CD8-positive, alpha-beta memory T cell (primary cell): ENCODE results near the gene DNAH10. TPM values are rescaled to one million over a fixed set of nuclear protein-coding genes. Genes with fewer than 3 reads are reported as not detected.

Experiments used
- CTCF ChIA-PET: fragments of 350-600 bp; sonication (Branson Sonifier 250); formaldehyde crosslinking; loops from one replicate; lab custom pipeline; 2021; ENCODE audit warnings: antibody characterized with exemption; lab: Charles Lee
- POLR2A ChIA-PET: fragments of 350-600 bp; sonication (Branson Sonifier 250); formaldehyde crosslinking; loops from one replicate; lab custom pipeline; 2021; ENCODE audit warnings: antibody characterized with exemption; lab: Charles Lee
- DNase-seq, 5 donors: peaks; one replicate each; pipeline versions ENCODE4 v3.0.0 to v3.0.0-alpha.2; 2020 to 2022; ENCODE audit warnings: mixed read lengths in 1 of 5
- H3K27ac ChIP-seq: one replicate; pipeline ENCODE4 v1.7.0; 2013; ENCODE audit warnings: low read depth, mild to moderate bottlenecking, low read length, moderate library complexity
- H3K27me3 ChIP-seq: 2 replicates; pipeline ENCODE4 v1.7.0; 2013; ENCODE audit warnings: low read length, mild to moderate bottlenecking; ENCODE audit not compliant: insufficient read depth, poor library complexity, severe bottlenecking
- H3K36me3 ChIP-seq: 2 replicates; pipeline ENCODE4 v1.7.0; 2013; ENCODE audit warnings: mild to moderate bottlenecking, low read length, moderate library complexity; ENCODE audit not compliant: insufficient read depth
- H3K4me1 ChIP-seq: 2 replicates; pipeline ENCODE4 v1.7.0; 2013; ENCODE audit warnings: mild to moderate bottlenecking, low read length, moderate library complexity; ENCODE audit not compliant: insufficient read depth
- H3K4me3 ChIP-seq: 2 replicates; pipeline ENCODE4 v1.7.0; 2013; ENCODE audit warnings: mild to moderate bottlenecking, low read length
- H3K9me3 ChIP-seq: 2 replicates; pipeline ENCODE4 v1.7.0; 2013; ENCODE audit warnings: mild to moderate bottlenecking, low read length
- H3K27ac Mint-ChIP-seq, 8 donors: one replicate each; pipeline ENCODE4 v1.8.0; 2020 to 2021; ENCODE audit warnings: mixed read lengths in 8 of 8, mild to moderate bottlenecking in 6 of 8, inconsistent platforms in 3 of 8, moderate library complexity in 3 of 8
- H3K27me3 Mint-ChIP-seq, 2 donors: one replicate each; pipeline ENCODE4 v1.8.0; 2020 to 2021; ENCODE audit warnings: mixed read lengths in 2 of 2, mild to moderate bottlenecking in 1 of 2, moderate library complexity in 1 of 2
- H3K36me3 Mint-ChIP-seq, 3 donors: one replicate each; pipeline ENCODE4 v1.8.0; 2020 to 2021; ENCODE audit warnings: mixed read lengths in 3 of 3, inconsistent platforms in 1 of 3, mild to moderate bottlenecking in 1 of 3
- H3K4me1 Mint-ChIP-seq, 3 donors: one replicate each; pipeline ENCODE4 v1.8.0; 2020 to 2021; ENCODE audit warnings: mixed read lengths in 3 of 3, inconsistent platforms in 1 of 3, mild to moderate bottlenecking in 1 of 3
- H3K4me3 Mint-ChIP-seq, 7 donors: one replicate each; pipeline ENCODE4 v1.8.0; 2020 to 2021; ENCODE audit warnings: mixed read lengths in 7 of 7, mild to moderate bottlenecking in 6 of 7, moderate library complexity in 4 of 7, inconsistent platforms in 2 of 7
- H3K9me3 Mint-ChIP-seq, 5 donors: one replicate each; pipeline ENCODE4 v1.8.0; 2020 to 2022; ENCODE audit warnings: mixed read lengths in 5 of 5, mild to moderate bottlenecking in 3 of 5, moderate library complexity in 2 of 5, inconsistent platforms in 1 of 5
- polyA plus RNA-seq: library from polyadenylated mRNA; unstranded; fragments of 300-500 nt; fragmentation: Illumina TruSeq; gene quantifications from one replicate; pipeline ENCODE4 v1.2.3, GENCODE V29; 2021
- total RNA-seq, 2 experiments: library from RNA; stranded (reverse); gene quantifications; one replicate each; pipeline ENCODE4 v1.2.3, GENCODE V29; 2021

The DNAH10 gene
- total and polyA plus RNA-seq, 3 experiments from 2014 or later: 0.09 to 0.13 TPM; not detected in 1

DNA sequence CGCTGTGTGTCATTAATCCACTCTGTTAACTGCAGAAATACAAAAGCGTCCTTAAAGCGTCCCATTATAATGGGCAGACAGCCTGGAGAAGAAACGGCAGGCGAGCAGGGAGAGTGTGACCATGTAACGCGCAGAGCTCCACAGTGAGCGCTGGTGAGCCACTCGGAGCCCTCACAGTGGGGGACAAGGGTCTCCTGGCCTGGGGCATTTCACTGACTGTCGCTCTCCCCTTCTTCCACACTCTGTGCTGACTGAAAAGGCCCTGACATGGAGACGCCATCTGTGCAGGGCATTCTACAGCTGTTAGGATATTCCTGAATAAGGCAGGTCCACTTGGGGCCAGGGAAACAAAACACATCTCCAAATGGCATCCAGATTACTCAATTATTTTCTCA, 186.3 kb downstream of the DNAH10 start:
- H3K9me3 Mint-ChIP-seq: no peaks in the 10 kb centered on the region
- Histone ChIP-seq H3K27ac (no peak overlapping the region), H3K36me3 (peaks cover 6% of the 10 kb centered on the region), H3K27me3 (no peaks in the 10 kb centered on the region), H3K4me1 (no peaks in the 10 kb centered on the region), H3K9me3 (no peaks in the 10 kb centered on the region), H3K4me3 (no peak overlapping the region)
- H3K4me1 Mint-ChIP-seq: peaks cover 2 to 14% (median 11%) of the 10 kb centered on the region in 3 donors
- CTCF ChIA-PET: no interaction called here
- H3K27me3 Mint-ChIP-seq: no peaks in the 10 kb centered on the region
- H3K27ac Mint-ChIP-seq: no peak overlapping the region
- DNase-seq: no peak
- peaks cover 0 to 41% (median 4%) of the 10 kb centered on the region in 3 donors for H3K36me3 Mint-ChIP-seq
- H3K4me3 Mint-ChIP-seq: no peak overlapping the region
- POLR2A ChIA-PET: no interaction called here

DNA sequence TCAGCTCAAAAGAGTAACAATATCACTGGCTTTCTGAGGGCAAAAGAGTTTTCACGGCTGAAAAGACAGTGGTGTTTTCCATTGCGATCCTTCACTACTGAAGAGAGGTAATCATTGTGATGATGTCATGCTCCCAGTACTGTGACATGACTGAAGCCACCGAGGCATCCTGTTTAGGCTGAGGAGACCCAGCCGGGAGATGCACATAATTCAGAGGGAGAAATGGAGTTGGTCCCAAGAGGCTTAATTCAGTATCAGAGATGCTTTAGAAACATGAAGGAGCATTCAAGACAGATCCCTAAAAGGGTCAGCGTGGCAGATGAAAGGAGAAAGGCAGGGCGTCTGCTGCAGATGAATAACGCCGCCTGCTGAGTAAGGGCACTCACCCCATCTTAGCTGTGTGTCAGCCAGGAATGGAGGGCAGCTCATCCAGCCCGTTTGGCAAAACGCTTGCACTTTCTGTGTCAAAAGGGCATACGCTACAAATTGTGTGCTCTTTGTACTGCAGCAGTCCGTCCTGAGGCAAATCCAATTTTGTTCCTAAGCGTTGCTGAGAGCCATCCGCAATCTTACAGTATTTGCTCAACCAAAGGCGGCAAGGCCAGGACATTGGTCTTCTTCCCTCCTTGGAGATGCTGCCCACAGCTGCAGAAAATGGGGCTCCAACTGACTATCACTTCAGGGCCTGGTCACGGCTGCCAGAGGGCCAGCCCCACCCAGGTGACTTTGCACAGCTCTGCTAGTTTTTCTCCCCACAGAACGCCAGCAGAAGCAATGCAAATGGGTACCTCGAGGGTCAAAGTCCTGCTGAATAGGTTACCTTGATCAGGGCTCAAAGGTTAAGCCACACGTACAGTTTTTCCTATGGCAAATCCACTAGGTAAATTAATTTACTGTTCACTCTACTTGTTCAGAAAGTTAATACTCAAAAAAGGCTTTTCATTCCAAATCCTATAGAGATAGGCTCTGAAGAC, 187.0 kb downstream of the DNAH10 start:
- Mint-ChIP-seq H3K27ac (no peak overlapping the region), H3K4me1 (peaks cover 2 to 14% (median 11%) of the 10 kb centered on the region in 3 donors), H3K27me3 (no peaks in the 10 kb centered on the region), H3K4me3 (no peak overlapping the region), H3K36me3 (peaks cover 0 to 38% (median 4%) of the 10 kb centered on the region in 3 donors), H3K9me3 (no peaks in the 10 kb centered on the region)
- Histone ChIP-seq H3K36me3 (peaks cover 6% of the 10 kb centered on the region), H3K9me3 (no peaks in the 10 kb centered on the region), H3K27me3 (no peaks in the 10 kb centered on the region), H3K27ac (no peak overlapping the region), H3K4me3 (no peak overlapping the region), H3K4me1 (no peaks in the 10 kb centered on the region)
- ChIA-PET POLR2A (no interaction called here), CTCF (interaction anchor here (1.0 kb wide), 1 partner anchor 38 kb away, joined by 3 read pairs; no protein-coding TSS in a partner anchor)
- no peak for DNase-seq

GRCh38 chr12:123949770-123950165, 187.7 kb downstream of the DNAH10 start:
- H3K27ac Mint-ChIP-seq: peak overlapping the region in 1 of 8 donors; percentile 63
- no peak overlapping the region for H3K27ac ChIP-seq
- H3K4me1 ChIP-seq: no peaks in the 10 kb centered on the region
- DNase-seq: no peak
- ChIA-PET CTCF (interaction anchor here (1.0 kb wide), 1 partner anchor 38 kb away, joined by 3 read pairs; no protein-coding TSS in a partner anchor), POLR2A (no interaction called here)
- peaks cover 6% of the 10 kb centered on the region for H3K36me3 ChIP-seq
- no peak overlapping the region for H3K4me3 ChIP-seq
- H3K4me3 Mint-ChIP-seq: no peak overlapping the region
- H3K36me3 Mint-ChIP-seq: peaks cover 0 to 33% (median 3%) of the 10 kb centered on the region in 3 donors
- no peaks in the 10 kb centered on the region for H3K27me3 ChIP-seq
- H3K9me3 Mint-ChIP-seq: no peaks in the 10 kb centered on the region
- peaks cover 2 to 14% (median 11%) of the 10 kb centered on the region in 3 donors for H3K4me1 Mint-ChIP-seq
- no peaks in the 10 kb centered on the region for H3K9me3 ChIP-seq
- H3K27me3 Mint-ChIP-seq: no peaks in the 10 kb centered on the region

GRCh38 chr12:123950476-123951349, 188.6 kb downstream of the DNAH10 start:
- Histone ChIP-seq H3K4me1 (no peaks in the 10 kb centered on the region), H3K27ac (no peak overlapping the region), H3K36me3 (peaks cover 2% of the 10 kb centered on the region), H3K4me3 (no peak overlapping the region), H3K27me3 (no peaks in the 10 kb centered on the region), H3K9me3 (no peaks in the 10 kb centered on the region)
- Mint-ChIP-seq H3K9me3 (no peaks in the 10 kb centered on the region), H3K36me3 (peaks cover 0 to 23% (median 3%) of the 10 kb centered on the region in 3 donors), H3K27ac (peak overlapping the region in 1 of 8 donors; percentile 45), H3K4me3 (no peak overlapping the region), H3K4me1 (peaks cover 2 to 13% (median 11%) of the 10 kb centered on the region in 3 donors), H3K27me3 (no peaks in the 10 kb centered on the region)
- no peak for DNase-seq
- POLR2A ChIA-PET: no interaction called here
- CTCF ChIA-PET: interaction anchor here (1.0 kb wide), 1 partner anchor 37 kb away, joined by 3 read pairs; no protein-coding TSS in a partner anchor

DNA sequence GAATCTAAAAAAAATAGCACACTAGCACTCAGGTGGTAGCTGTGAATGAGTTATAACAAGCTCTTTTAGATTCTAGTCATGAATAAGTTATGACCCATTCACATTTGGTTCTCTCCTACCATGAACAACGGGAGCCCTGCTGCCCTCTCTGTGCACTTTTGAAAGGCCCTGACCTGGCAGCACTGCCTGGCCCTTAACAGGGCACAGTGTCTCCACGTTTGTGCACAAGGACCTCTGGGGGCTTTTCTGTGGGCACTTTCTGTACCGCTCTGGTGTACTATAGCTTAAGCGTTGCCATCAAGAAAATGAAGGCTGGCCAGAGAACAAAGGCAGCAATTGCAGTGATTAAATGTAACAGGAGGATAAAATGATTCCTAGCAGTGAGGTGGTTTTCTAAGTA, 189.4 kb downstream of the DNAH10 start:
- Mint-ChIP-seq H3K9me3 (no peaks in the 10 kb centered on the region), H3K27me3 (no peaks in the 10 kb centered on the region), H3K4me1 (peaks cover 2 to 11% (median 9%) of the 10 kb centered on the region in 3 donors), H3K36me3 (peaks cover 0 to 20% (median 0%) of the 10 kb centered on the region in 3 donors), H3K27ac (peak overlapping the region in 2 of 8 donors; percentile 17), H3K4me3 (no peak overlapping the region)
- H3K4me1 ChIP-seq: no peaks in the 10 kb centered on the region
- no peak for DNase-seq
- H3K9me3 ChIP-seq: no peaks in the 10 kb centered on the region
- POLR2A ChIA-PET: no interaction called here
- no peaks in the 10 kb centered on the region for H3K36me3 ChIP-seq
- H3K27ac ChIP-seq: no peak overlapping the region
- H3K27me3 ChIP-seq: no peaks in the 10 kb centered on the region
- CTCF ChIA-PET: no interaction called here
- no peak overlapping the region for H3K4me3 ChIP-seq

GRCh38 chr12:123952037-123952436, 189.9 kb downstream of the DNAH10 start:
- no peaks in the 10 kb centered on the region for H3K27me3 Mint-ChIP-seq
- Histone ChIP-seq H3K9me3 (no peaks in the 10 kb centered on the region), H3K36me3 (no peaks in the 10 kb centered on the region), H3K4me1 (no peaks in the 10 kb centered on the region), H3K27me3 (no peaks in the 10 kb centered on the region), H3K4me3 (no peak overlapping the region), H3K27ac (no peak overlapping the region)
- CTCF ChIA-PET: no interaction called here
- H3K27ac Mint-ChIP-seq: peak overlapping the region in 1 of 8 donors; percentile 17
- peaks cover 0 to 21% (median 0%) of the 10 kb centered on the region in 3 donors for H3K36me3 Mint-ChIP-seq
- H3K9me3 Mint-ChIP-seq: no peaks in the 10 kb centered on the region
- POLR2A ChIA-PET: no interaction called here
- H3K4me3 Mint-ChIP-seq: no peak overlapping the region
- DNase-seq: no peak
- H3K4me1 Mint-ChIP-seq: peaks cover 2 to 11% (median 9%) of the 10 kb centered on the region in 3 donors

DNA sequence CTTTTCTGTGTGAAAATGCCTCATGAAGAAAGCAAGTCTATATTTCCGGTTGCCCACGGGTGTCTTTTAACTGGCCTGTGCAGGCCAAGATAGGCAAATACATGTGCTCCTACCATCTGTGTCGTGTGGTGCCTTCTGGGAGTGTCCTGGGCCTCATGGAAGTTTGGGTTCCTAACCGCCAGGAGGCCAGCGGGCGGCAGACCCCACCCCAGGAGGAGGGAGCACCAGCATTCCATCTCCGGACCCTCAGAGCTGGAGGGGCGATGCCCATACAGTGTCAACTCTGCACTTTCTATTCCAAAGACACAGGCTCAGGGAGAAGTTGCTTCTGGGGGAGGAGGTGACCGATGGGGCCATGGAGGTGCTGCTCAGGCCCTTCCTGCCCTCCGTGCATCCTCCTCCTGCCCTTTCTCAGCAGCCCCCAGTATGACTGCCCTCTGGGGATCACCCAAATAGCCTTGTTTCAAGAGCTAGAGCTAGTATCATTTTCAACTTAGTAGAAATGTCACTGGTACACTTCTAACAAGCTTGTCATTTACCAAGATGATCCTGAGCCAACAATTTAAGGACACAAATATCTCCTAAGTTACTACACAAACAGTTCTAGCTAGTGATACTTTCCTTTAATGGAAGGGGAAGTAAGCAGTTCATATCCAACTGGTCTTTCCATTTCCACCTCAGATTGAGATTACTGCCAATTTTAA, 192.7 kb downstream of the DNAH10 start:
- Histone ChIP-seq H3K9me3 (no peaks in the 10 kb centered on the region), H3K27me3 (no peaks in the 10 kb centered on the region), H3K27ac (no peak overlapping the region), H3K4me3 (no peak overlapping the region), H3K4me1 (no peaks in the 10 kb centered on the region), H3K36me3 (no peaks in the 10 kb centered on the region)
- Mint-ChIP-seq H3K36me3 (peaks cover 0 to 15% (median 0%) of the 10 kb centered on the region in 3 donors), H3K4me1 (peaks cover 0 to 6% (median 0%) of the 10 kb centered on the region in 3 donors), H3K27ac (no peak overlapping the region), H3K4me3 (no peak overlapping the region), H3K27me3 (no peaks in the 10 kb centered on the region), H3K9me3 (no peaks in the 10 kb centered on the region)
- POLR2A ChIA-PET: no interaction called here
- DNase-seq: no peak
- CTCF ChIA-PET: no interaction called here
